Keratinocyte (primary cell): ENCODE measurements around the gene FKBP11. TPM values are rescaled to one million over a fixed set of nuclear protein-coding genes. Genes with fewer than 3 reads are reported as not detected.

Experiments
- DNase-seq: peaks from one replicate; pipeline ENCODE4 v3.0.0-alpha.2; 2011; ENCODE audit warnings: low read depth, missing footprints, low spot score
- FAIRE-seq: peaks from 2 replicates; lab custom pipeline; 2011; peaks lifted over from hg19 to GRCh38; lab: Jason Lieb, UNC
- H2AFZ ChIP-seq: 2 replicates; pipeline ENCODE4 v1.6.0; 2012; ENCODE audit warnings: low read length, control low read depth, inconsistent platforms; ENCODE audit not compliant: control insufficient read depth
- H3K27ac ChIP-seq: 2 replicates; pipeline ENCODE4 v1.5.1; 2011; ENCODE audit warnings: low read length; ENCODE audit not compliant: control insufficient read depth, insufficient read depth
- H3K27me3 ChIP-seq: 3 replicates; pipeline ENCODE4 v1.6.0; 2011; ENCODE audit warnings: low read length; ENCODE audit not compliant: control insufficient read depth, insufficient read depth; ENCODE audit errors: extremely low read depth
- H3K36me3 ChIP-seq, 2 experiments: 2 replicates in 1 of 2; 3 replicates in 1 of 2; pipeline ENCODE4 v1.5.1; 2011; ENCODE audit warnings: low read length in 2 of 2, mild to moderate bottlenecking in 1 of 2; ENCODE audit not compliant: control insufficient read depth in 2 of 2, insufficient read depth in 2 of 2; ENCODE audit errors: extremely low read depth in 1 of 2
- H3K4me1 ChIP-seq: 3 replicates; pipeline ENCODE4 v1.5.1; 2011; ENCODE audit warnings: low read length; ENCODE audit not compliant: control insufficient read depth, insufficient read depth; ENCODE audit errors: extremely low read depth
- H3K4me2 ChIP-seq: 3 replicates; pipeline ENCODE4 v1.6.0; 2011; ENCODE audit warnings: low read depth, low read length; ENCODE audit not compliant: control insufficient read depth, insufficient read depth; ENCODE audit errors: extremely low read depth
- H3K4me3 ChIP-seq, 3 experiments: fragments of 200-600 bp in 1 of 3; sonication (generic) in 1 of 3; 2 replicates in 2 of 3; 3 replicates in 1 of 3; pipeline ENCODE4 v1.5.1; 2011 to 2016; ENCODE audit warnings: low read length in 3 of 3, mild to moderate bottlenecking in 3 of 3, control low read depth in 2 of 3, inconsistent platforms in 1 of 3, low read depth in 1 of 3, mixed read lengths in 1 of 3, mixed run types in 1 of 3, moderate library complexity in 1 of 3; ENCODE audit not compliant: control insufficient read depth in 2 of 3, insufficient read depth in 2 of 3; ENCODE audit errors: extremely low read depth in 1 of 3
- H3K79me2 ChIP-seq: 2 replicates; pipeline ENCODE4 v1.6.0; 2012; ENCODE audit warnings: low read length; ENCODE audit not compliant: control insufficient read depth, insufficient read depth
- H3K9ac ChIP-seq: 3 replicates; pipeline ENCODE4 v1.6.0; 2011; ENCODE audit warnings: low read length; ENCODE audit not compliant: control insufficient read depth, insufficient read depth; ENCODE audit errors: extremely low read depth
- H3K9me1 ChIP-seq: 3 replicates; pipeline ENCODE4 v1.6.0; 2011; ENCODE audit warnings: low read length; ENCODE audit not compliant: control insufficient read depth, insufficient read depth; ENCODE audit errors: extremely low read depth
- H3K9me3 ChIP-seq: 2 replicates; pipeline ENCODE4 v1.5.1; 2012; ENCODE audit warnings: low read depth, low read length; ENCODE audit not compliant: control insufficient read depth
- H4K20me1 ChIP-seq: 3 replicates; pipeline ENCODE4 v1.6.0; 2011; ENCODE audit warnings: low read length; ENCODE audit not compliant: control insufficient read depth, insufficient read depth; ENCODE audit errors: extremely low read depth
- EZH2 ChIP-seq: IDR thresholded peaks from one replicate; pipeline ENCODE4 v1.6.1; 2012; ENCODE audit warnings: inconsistent platforms, mild to moderate bottlenecking, low read length, moderate library complexity
- dilution Hi-C: fragments of 300-500 bp; cut with MboI; formaldehyde crosslinking; loops from one replicate; pipeline ENCODE4 v1.7.0; 2020; ENCODE audit warnings: low sequenced_read_pairs; ENCODE audit not compliant: extremely low pct_ligation_motif_present
- polyA plus RNA-seq, 5 experiments: library from polyadenylated mRNA; depleted of rRNA in 3 of 5; stranded (reverse) in 3 of 5; stranded (forward) in 1 of 5; unstranded in 1 of 5; fragments of >200 nt; gene quantifications; 1 replicate in 1 of 5; 2 replicates in 3 of 5; 3 replicates in 1 of 5; pipeline versions ENCODE4 v1.2.1 to v1.2.3, GENCODE V29; 2011 to 2012; ENCODE audit warnings: missing spikeins in 2 of 5, low read depth in 1 of 5, low replicate concordance in 1 of 5
- TF ChIP-seq, protein P1 (sequence below), 3 experiments: IDR thresholded peaks in 1 of 3; conservative IDR thresholded peaks in 1 of 3; optimal IDR thresholded peaks in 1 of 3; 2 replicates in 2 of 3; 3 replicates in 1 of 3; pipeline versions ENCODE3 to v1.5.1; 2011; ENCODE audit warnings: low read length in 3 of 3, mild to moderate bottlenecking in 3 of 3, moderate library complexity in 2 of 3, control low read depth in 1 of 3, inconsistent platforms in 1 of 3; ENCODE audit not compliant: insufficient read depth in 2 of 3; ENCODE audit errors: extremely low read depth in 1 of 3

Gene FKBP11
- polyA plus RNA-seq, 1 donor (not counting 4 experiments of a cell fraction or from before 2014, with no cell fraction given): 18.4 TPM

DNA sequence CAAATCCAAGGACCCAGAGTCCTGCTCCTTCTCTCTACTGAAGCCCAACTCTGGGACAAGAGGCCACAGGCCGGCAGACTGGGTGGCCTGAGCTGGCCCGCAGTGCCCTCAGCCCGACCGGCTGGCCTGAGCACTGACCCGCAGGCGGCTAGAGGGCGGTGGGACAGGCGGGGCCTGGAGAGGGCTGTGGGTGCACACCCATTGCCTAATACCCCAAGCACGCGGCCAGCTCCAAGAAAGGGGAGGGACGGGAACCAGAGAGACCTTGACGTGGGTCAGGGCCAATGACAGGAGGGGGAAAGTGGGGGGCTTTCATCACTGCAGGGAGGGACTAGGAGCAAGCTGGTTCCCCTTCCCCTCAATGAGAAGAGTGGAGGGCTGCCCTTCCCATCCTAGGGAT lies 48.2 kb upstream of the FKBP11 start:
- Histone ChIP-seq H3K4me2 (no peak overlapping the region), H2AFZ (no peak overlapping the region), H3K4me3 (no peak overlapping the region), H3K27me3 (peaks cover 64% of the 10 kb centered on the region), H3K79me2 (no peaks in the 10 kb centered on the region), H4K20me1 (no peaks in the 10 kb centered on the region), H3K27ac (no peak overlapping the region), H3K36me3 (no peaks in the 10 kb centered on the region), H3K4me1 (peaks cover 28% of the 10 kb centered on the region), H3K9me3 (no peaks in the 10 kb centered on the region), H3K9me1 (no peaks in the 10 kb centered on the region), H3K9ac (no peak overlapping the region)
- no peak for FAIRE-seq
- dilution Hi-C loops: no loop called here
- no peak for TF ChIP-seq EZH2
- DNase-seq: no peak

GRCh38 chr12:48972952-48973483 lies 47.7 kb upstream of the FKBP11 start:
- dilution Hi-C loops: no loop called here
- Histone ChIP-seq H3K4me3 (no peak overlapping the region), H3K4me2 (no peak overlapping the region), H3K4me1 (peaks cover 28% of the 10 kb centered on the region), H3K9me1 (no peaks in the 10 kb centered on the region), H3K9ac (no peak overlapping the region), H3K79me2 (no peaks in the 10 kb centered on the region), H3K27ac (no peak overlapping the region), H4K20me1 (no peaks in the 10 kb centered on the region), H2AFZ (no peak overlapping the region), H3K9me3 (no peaks in the 10 kb centered on the region), H3K36me3 (no peaks in the 10 kb centered on the region), H3K27me3 (peaks cover 59% of the 10 kb centered on the region)
- TF ChIP-seq EZH2: no peak
- TF ChIP-seq, protein P1, sequence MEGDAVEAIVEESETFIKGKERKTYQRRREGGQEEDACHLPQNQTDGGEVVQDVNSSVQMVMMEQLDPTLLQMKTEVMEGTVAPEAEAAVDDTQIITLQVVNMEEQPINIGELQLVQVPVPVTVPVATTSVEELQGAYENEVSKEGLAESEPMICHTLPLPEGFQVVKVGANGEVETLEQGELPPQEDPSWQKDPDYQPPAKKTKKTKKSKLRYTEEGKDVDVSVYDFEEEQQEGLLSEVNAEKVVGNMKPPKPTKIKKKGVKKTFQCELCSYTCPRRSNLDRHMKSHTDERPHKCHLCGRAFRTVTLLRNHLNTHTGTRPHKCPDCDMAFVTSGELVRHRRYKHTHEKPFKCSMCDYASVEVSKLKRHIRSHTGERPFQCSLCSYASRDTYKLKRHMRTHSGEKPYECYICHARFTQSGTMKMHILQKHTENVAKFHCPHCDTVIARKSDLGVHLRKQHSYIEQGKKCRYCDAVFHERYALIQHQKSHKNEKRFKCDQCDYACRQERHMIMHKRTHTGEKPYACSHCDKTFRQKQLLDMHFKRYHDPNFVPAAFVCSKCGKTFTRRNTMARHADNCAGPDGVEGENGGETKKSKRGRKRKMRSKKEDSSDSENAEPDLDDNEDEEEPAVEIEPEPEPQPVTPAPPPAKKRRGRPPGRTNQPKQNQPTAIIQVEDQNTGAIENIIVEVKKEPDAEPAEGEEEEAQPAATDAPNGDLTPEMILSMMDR (optimal IDR thresholded peaks at IDR 0.05 in 1 of 3, IDR thresholded peaks at IDR 0.05 in 1 of 3, conservative IDR thresholded peaks at IDR 0.05 in 1 of 3; ENCODE audit: extremely low read depth in 1 of 3, insufficient read depth in 2 of 3, low read length in 3 of 3): no peak
- DNase-seq: no peak
- no peak for FAIRE-seq
